HEK293 (cell line): ENCODE results near the gene RAB11FIP5.
A peak's percentile ranks its signal among the peaks of the same experiment; 100 is the strongest.

Experiments used
- CTCF ChIA-PET: fragments of 350-600 bp; formaldehyde crosslinking; extraction: SDS; loops from one replicate; lab custom pipeline; 2021; ENCODE audit warnings: antibody characterized with exemption; lab: Yijun Ruan, JAX
- POLR2A ChIA-PET: fragments of 300-600 bp; formaldehyde crosslinking; extraction: SDS; loops from one replicate; lab custom pipeline; 2020; ENCODE audit warnings: antibody characterized with exemption, inconsistent platforms; lab: Yijun Ruan, JAX
- H3K27ac ChIP-seq: fragments of 200-500 bp; sonication (Bioruptor generic); 2 replicates; pipeline ENCODE4 v1.5.1; 2014; ENCODE audit warnings: low read depth, low read length, control low read depth, inconsistent platforms; ENCODE audit errors: extremely low read depth
- H3K36me3 ChIP-seq, 2 experiments: fragments of 200-500 bp in 1 of 2; sonication (Bioruptor generic) in 1 of 2; 1 replicate in 1 of 2; 2 replicates in 1 of 2; pipeline ENCODE4 v1.5.1; 2014 to 2017; ENCODE audit warnings: inconsistent platforms in 2 of 2, low read length in 2 of 2; ENCODE audit not compliant: control insufficient read depth in 2 of 2, insufficient read depth in 1 of 2
- H3K4me1 ChIP-seq: fragments of 200-500 bp; sonication (Bioruptor generic); 2 replicates; pipeline ENCODE4 v1.5.1; 2014; ENCODE audit warnings: mild to moderate bottlenecking, low read length, inconsistent platforms; ENCODE audit not compliant: control insufficient read depth, insufficient read depth
- H3K4me3 ChIP-seq: 2 replicates; pipeline ENCODE4 v1.5.1; 2011; ENCODE audit warnings: low read depth, mild to moderate bottlenecking, control low read depth, low read length, moderate library complexity
- H3K9me3 ChIP-seq: fragments of 200-500 bp; sonication (Bioruptor generic); 2 replicates; pipeline ENCODE4 v1.5.1; 2014; ENCODE audit warnings: low read depth, low read length, inconsistent platforms; ENCODE audit not compliant: control insufficient read depth, insufficient read depth
- GLI2 ChIP-seq: fragments of 450-650 bp; formaldehyde crosslinking; IDR thresholded peaks from 2 replicates; pipeline ENCODE4; 2017; ENCODE audit warnings: missing biosample characterization, missing genetic modification characterization, low read depth, borderline replicate concordance
- HOXA7 ChIP-seq: sonication (generic); formaldehyde crosslinking; IDR thresholded peaks from 2 replicates; pipeline ENCODE4 v1.8.1; 2022; ENCODE audit warnings: missing genetic modification reagents, borderline replicate concordance
- MYNN ChIP-seq: fragments of 450-650 bp; formaldehyde crosslinking; IDR thresholded peaks from 2 replicates; pipeline ENCODE4 v1.5.1; 2016; ENCODE audit warnings: missing biosample characterization, missing genetic modification characterization, borderline replicate concordance
- SCRT2 ChIP-seq: fragments of 450-650 bp; formaldehyde crosslinking; IDR thresholded peaks from 2 replicates; pipeline ENCODE4 v1.5.1; 2016; ENCODE audit warnings: missing biosample characterization, missing genetic modification characterization
- SP2 ChIP-seq: fragments of 450-650 bp; formaldehyde crosslinking; IDR thresholded peaks from 2 replicates; pipeline ENCODE4 v1.5.1; 2016; ENCODE audit warnings: missing biosample characterization, missing genetic modification characterization
- WT1 ChIP-seq: fragments of 450-650 bp; formaldehyde crosslinking; IDR thresholded peaks from 2 replicates; pipeline ENCODE4 v1.5.1; 2016; ENCODE audit warnings: missing biosample characterization, missing genetic modification characterization
- ZBTB17 ChIP-seq: fragments of 450-650 bp; formaldehyde crosslinking; IDR thresholded peaks from 2 replicates; pipeline ENCODE4 v1.5.1; 2016; ENCODE audit warnings: missing biosample characterization, missing genetic modification characterization
- ZBTB26 ChIP-seq: fragments of 450-650 bp; formaldehyde crosslinking; optimal IDR thresholded peaks from 2 replicates; pipeline ENCODE3; 2016; ENCODE audit warnings: missing biosample characterization, mild to moderate bottlenecking, missing genetic modification characterization
- ZFP37 ChIP-seq: fragments of 450-650 bp; formaldehyde crosslinking; IDR thresholded peaks from 2 replicates; pipeline ENCODE4 v1.5.1; 2016; ENCODE audit warnings: missing biosample characterization, missing genetic modification characterization
- ZNF121 ChIP-seq: fragments of 450-650 bp; formaldehyde crosslinking; IDR thresholded peaks from 2 replicates; pipeline ENCODE4 v1.5.1; 2016; ENCODE audit warnings: missing biosample characterization, missing genetic modification characterization
- ZNF175 ChIP-seq: fragments of 450-650 bp; formaldehyde crosslinking; IDR thresholded peaks from 2 replicates; pipeline ENCODE4 v1.5.1; 2016; ENCODE audit warnings: missing biosample characterization, missing genetic modification characterization
- ZNF202 ChIP-seq: fragments of 450-650 bp; formaldehyde crosslinking; IDR thresholded peaks from 2 replicates; pipeline ENCODE4 v1.5.1; 2016; ENCODE audit warnings: missing biosample characterization, missing genetic modification characterization, borderline replicate concordance
- ZNF221 ChIP-seq: fragments of 450-650 bp; formaldehyde crosslinking; IDR thresholded peaks from 2 replicates; pipeline ENCODE4 v1.5.1; 2017; ENCODE audit warnings: missing biosample characterization, missing genetic modification characterization, borderline replicate concordance
- ZNF335 ChIP-seq: fragments of 450-650 bp; formaldehyde crosslinking; conservative IDR thresholded peaks from 2 replicates; pipeline ENCODE4 v1.5.1; 2016; ENCODE audit warnings: missing biosample characterization, missing genetic modification characterization
- ZNF394 ChIP-seq: fragments of 450-650 bp; formaldehyde crosslinking; IDR thresholded peaks from 2 replicates; pipeline ENCODE4 v1.5.1; 2016; ENCODE audit warnings: missing biosample characterization, missing genetic modification characterization, mild to moderate bottlenecking, moderate library complexity, borderline replicate concordance
- ZNF48 ChIP-seq: fragments of 450-650 bp; formaldehyde crosslinking; IDR thresholded peaks from 2 replicates; pipeline ENCODE4 v1.5.1; 2016; ENCODE audit warnings: missing biosample characterization, missing genetic modification characterization
- ZNF513 ChIP-seq: fragments of 450-650 bp; IDR thresholded peaks from 2 replicates; pipeline ENCODE4 v1.5.1; 2018; ENCODE audit warnings: missing biosample characterization, missing genetic modification characterization
- ZNF560 ChIP-seq: fragments of 450-650 bp; formaldehyde crosslinking; IDR thresholded peaks from 2 replicates; pipeline ENCODE4 v1.5.1; 2017; ENCODE audit warnings: missing biosample characterization, missing genetic modification characterization, borderline replicate concordance
- ZNF596 ChIP-seq: fragments of 450-650 bp; IDR thresholded peaks from 2 replicates; pipeline ENCODE4 v1.5.0; 2018; ENCODE audit warnings: missing biosample characterization, mild to moderate bottlenecking, missing genetic modification characterization, moderate library complexity
- ZNF600 ChIP-seq: fragments of 450-650 bp; formaldehyde crosslinking; IDR thresholded peaks from 2 replicates; pipeline ENCODE4 v1.5.1; 2016; ENCODE audit warnings: missing biosample characterization, missing genetic modification characterization
- ZNF626 ChIP-seq: fragments of 450-650 bp; sonication (Bioruptor Pico); formaldehyde crosslinking; IDR thresholded peaks from 2 replicates; pipeline ENCODE4 v1.5.1; 2018; ENCODE audit warnings: missing biosample characterization, missing genetic modification characterization, inconsistent platforms
- ZNF792 ChIP-seq: fragments of 450-650 bp; formaldehyde crosslinking; IDR thresholded peaks from 2 replicates; pipeline ENCODE4 v1.5.1; 2016; ENCODE audit warnings: missing biosample characterization, missing genetic modification characterization
- ZNF843 ChIP-seq: fragments of 450-650 bp; formaldehyde crosslinking; IDR thresholded peaks from 2 replicates; pipeline ENCODE4 v1.5.1; 2016; ENCODE audit warnings: missing biosample characterization, missing genetic modification characterization
- ZXDB ChIP-seq: fragments of 450-650 bp; formaldehyde crosslinking; IDR thresholded peaks from 2 replicates; pipeline ENCODE4 v1.5.1; 2016; ENCODE audit warnings: missing biosample characterization, missing genetic modification characterization
- TF ChIP-seq, protein P1 (sequence below): fragments of 450-650 bp; formaldehyde crosslinking; IDR thresholded peaks from 2 replicates; pipeline ENCODE4 v1.5.1; 2016; ENCODE audit warnings: missing biosample characterization, missing genetic modification characterization

RAB11FIP5 gene

GRCh38 chr2:73091696-73092095 is 21.1 kb downstream of the RAB11FIP5 start:
- POLR2A ChIA-PET, result no interaction called here

GRCh38 chr2:73091164-73091563 is 21.6 kb downstream of the RAB11FIP5 start:
- peaks cover 0 to 30% of the 10 kb centered on the region in 2 experiments; a peak in 1 of 3 replicates for H3K36me3 ChIP-seq
- TF ChIP-seq ZNF175 (tag by site-specific recombination) (no peak), ZNF843 (tag by site-specific recombination) (no peak), SP2 (tag by site-specific recombination) (no peak), ZFP37 (tag by site-specific recombination) (no peak), ZBTB17 (tag by site-specific recombination) (peak; percentile 63)
- H3K27ac ChIP-seq, result no peak overlapping the region
- ChIA-PET POLR2A (no interaction called here), CTCF (interaction anchor here (1.1 to 1.4 kb wide), 2 partner anchors 65 to 121 kb away, joined by 4 read pairs; no protein-coding TSS in a partner anchor)
- no peaks in the 10 kb centered on the region for H3K9me3 ChIP-seq
- peaks cover 4% of the 10 kb centered on the region for H3K4me1 ChIP-seq
- no peak overlapping the region for H3K4me3 ChIP-seq

More at GRCh38 chr2:73091696-73092095, 21.1 kb downstream of the RAB11FIP5 start:
- Histone ChIP-seq H3K27ac (no peak overlapping the region), H3K4me3 (no peak overlapping the region), H3K36me3 (peaks cover 0 to 25% of the 10 kb centered on the region in 2 experiments; a peak in 1 of 3 replicates), H3K4me1 (peaks cover 4% of the 10 kb centered on the region), H3K9me3 (no peaks in the 10 kb centered on the region)
- CTCF ChIA-PET, result interaction anchor here (1.1 to 1.4 kb wide), 2 partner anchors 64 to 121 kb away, joined by 4 read pairs; no protein-coding TSS in a partner anchor
- TF ChIP-seq MYNN (tag by site-specific recombination) (no peak), ZNF121 (tag by site-specific recombination) (no peak), ZNF335 (tag by site-specific recombination) (no peak), ZNF596 (no peak), SP2 (tag by site-specific recombination) (no peak), ZNF221 (tag by site-specific recombination) (no peak), ZBTB26 (tag by site-specific recombination) (no peak)
- TF ChIP-seq, protein P1, sequence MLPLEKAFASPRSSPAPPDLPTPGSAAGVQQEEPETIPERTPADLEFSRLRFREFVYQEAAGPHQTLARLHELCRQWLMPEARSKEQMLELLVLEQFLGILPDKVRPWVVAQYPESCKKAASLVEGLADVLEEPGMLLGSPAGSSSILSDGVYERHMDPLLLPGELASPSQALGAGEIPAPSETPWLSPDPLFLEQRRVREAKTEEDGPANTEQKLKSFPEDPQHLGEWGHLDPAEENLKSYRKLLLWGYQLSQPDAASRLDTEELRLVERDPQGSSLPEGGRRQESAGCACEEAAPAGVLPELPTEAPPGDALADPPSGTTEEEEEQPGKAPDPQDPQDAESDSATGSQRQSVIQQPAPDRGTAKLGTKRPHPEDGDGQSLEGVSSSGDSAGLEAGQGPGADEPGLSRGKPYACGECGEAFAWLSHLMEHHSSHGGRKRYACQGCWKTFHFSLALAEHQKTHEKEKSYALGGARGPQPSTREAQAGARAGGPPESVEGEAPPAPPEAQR (tag by site-specific recombination), result no peak

DNA sequence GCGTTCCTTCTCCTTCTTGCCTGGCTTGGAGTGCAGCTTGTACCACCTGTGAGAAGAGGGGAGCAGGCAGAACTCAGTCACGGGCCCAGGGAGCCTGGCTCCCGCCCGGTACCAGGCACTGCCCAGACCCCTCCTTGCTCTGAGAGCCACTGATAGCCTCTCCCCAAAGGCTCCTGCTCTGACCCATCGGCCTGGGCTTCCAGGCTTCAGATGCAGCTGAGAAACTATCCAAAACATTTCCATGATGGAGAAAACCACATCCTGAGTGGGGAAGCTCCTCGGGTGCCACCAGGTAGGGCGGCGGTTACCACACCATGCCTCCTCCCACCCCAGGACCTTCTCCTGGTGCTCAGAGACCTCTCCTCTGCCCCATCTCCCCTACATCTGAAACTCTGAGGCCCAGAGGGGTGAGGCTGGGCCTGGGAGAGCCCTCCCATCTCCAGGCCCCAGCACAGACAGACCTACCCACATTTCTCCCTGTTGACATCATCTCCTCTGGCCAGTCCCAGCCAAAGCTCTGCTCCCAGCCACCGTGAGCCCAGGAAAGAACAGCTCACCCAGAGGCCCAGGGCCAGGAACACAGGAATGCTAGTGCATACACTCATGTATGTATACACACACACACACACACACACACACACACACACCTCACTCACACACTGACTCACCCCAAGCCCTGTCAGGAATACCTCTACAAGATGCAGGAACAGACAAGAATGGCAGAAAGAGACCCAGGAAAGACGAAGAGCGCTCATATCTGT is 23.3 kb downstream of the RAB11FIP5 start:
- ChIA-PET CTCF (interaction anchor here (0.9 to 10.0 kb wide), 4 partner anchors 67 to 88 kb away, joined by 3 to 146 read pairs (median 28); no protein-coding TSS in a partner anchor), POLR2A (interaction anchor here (0.6 to 2.4 kb wide), 5 partner anchors 23 to 145 kb away, joined by 3 to 6 read pairs (median 3); partner anchors contain the start of genes CCT7 and RAB11FIP5)
- Histone ChIP-seq H3K4me1 (peaks cover 4% of the 10 kb centered on the region), H3K36me3 (peaks cover 0 to 46% of the 10 kb centered on the region in 2 experiments; a peak in 1 of 3 replicates), H3K9me3 (no peaks in the 10 kb centered on the region), H3K4me3 (no peak overlapping the region), H3K27ac (no peak overlapping the region)
- TF ChIP-seq GLI2 (tag by site-specific recombination) (no peak), ZNF560 (tag by site-specific recombination) (no peak), ZNF394 (tag by site-specific recombination) (no peak), HOXA7 (no peak), SCRT2 (tag by site-specific recombination) (no peak), ZNF48 (tag by site-specific recombination) (no peak), ZNF513 (tag by site-specific recombination) (no peak), ZNF792 (no peak), WT1 (no peak), ZNF626 (tag by site-specific recombination) (no peak), ZNF600 (tag by site-specific recombination) (no peak), ZNF202 (no peak), ZXDB (tag by site-specific recombination) (no peak)
